Gastrocnemius medialis (tissue), 4 donors: ENCODE data around the gene PPM1J. TPM values are rescaled to one million over a fixed set of nuclear protein-coding genes. Genes with fewer than 3 reads are reported as not detected.

Source experiments
- ATAC-seq, 2 donors: fragments of 150-250 bp; one replicate each; pipeline ENCODE4 v1.9.1; 2016
- DNase-seq, 2 donors: peaks; one replicate each; pipeline ENCODE4 v3.0.0-alpha.2; 2019
- H3K27ac ChIP-seq, 4 donors: fragments of 200-600 bp; sonication (generic); 1 replicate in 1 of 4; 2 replicates in 3 of 4; pipeline ENCODE4 v1.5.1; 2016 to 2018; ENCODE audit warnings: mild to moderate bottlenecking in 2 of 4, moderate library complexity in 1 of 4
- H3K27me3 ChIP-seq, 3 donors: fragments of 200-600 bp; sonication (generic) in 2 of 3; 1 replicate in 1 of 3; 2 replicates in 2 of 3; pipeline versions ENCODE4 v1.5.1 to v1.6.0; 2016 to 2019; ENCODE audit warnings: mild to moderate bottlenecking in 1 of 3, moderate library complexity in 1 of 3
- H3K36me3 ChIP-seq, 2 donors: fragments of 200-600 bp; sonication (generic) in 1 of 2; one replicate each; pipeline ENCODE4 v1.5.1; 2017 to 2018
- H3K4me1 ChIP-seq, 2 donors: fragments of 200-600 bp; sonication (generic) in 1 of 2; one replicate each; pipeline ENCODE4 v1.5.1; 2016 to 2017; ENCODE audit warnings: mild to moderate bottlenecking in 2 of 2
- H3K4me3 ChIP-seq, 4 donors: fragments of 200-600 bp; sonication (generic) in 3 of 4; 1 replicate in 1 of 4; 2 replicates in 3 of 4; pipeline ENCODE4 v1.5.1; 2016 to 2019; ENCODE audit warnings: mild to moderate bottlenecking in 2 of 4
- H3K9me3 ChIP-seq, 3 donors: fragments of 200-600 bp; sonication (generic) in 2 of 3; 1 replicate in 1 of 3; 2 replicates in 2 of 3; pipeline ENCODE4 v1.5.1; 2016 to 2019
- POLR2A ChIP-seq, 2 donors: fragments of 450-650 bp; IDR thresholded peaks; one replicate each; pipeline ENCODE4 v1.6.1; 2017; ENCODE audit warnings: antibody characterized with exemption in 2 of 2, mild to moderate bottlenecking in 2 of 2, moderate library complexity in 2 of 2
- in situ Hi-C, 4 donors: fragments of 200-750 bp; cut with MboI; loops; one replicate each; pipeline versions ENCODE4 v1.15.0 to v1.8.0; 2017; ENCODE audit warnings: low sequenced_read_pairs in 4 of 4
- intact Hi-C: fragments of 100-400 bp; cut with DNase I; formaldehyde crosslinking; loops from one replicate; pipeline ENCODE4 v1.15.1; 2023; ENCODE audit warnings: low total_unique reads
- total RNA-seq, 4 donors: library from RNA; depleted of rRNA; stranded (reverse); fragments of >200 nt; gene quantifications; one replicate each; pipeline versions ENCODE4 v1.1.0 to v1.2.3, GENCODE V29; 2016
- TF ChIP-seq, protein P1 (sequence below), 5 experiments: fragments of 450-650 bp in 3 of 5; fragments of 200-600 bp in 2 of 5; sonication (generic) in 2 of 5; IDR thresholded peaks in 4 of 5; conservative IDR thresholded peaks in 1 of 5; 1 replicate in 4 of 5; 2 replicates in 1 of 5; pipeline ENCODE4 v1.5.1; 2016 to 2019; ENCODE audit warnings: antibody characterized with exemption in 5 of 5, mild to moderate bottlenecking in 3 of 5, moderate library complexity in 3 of 5

Gene PPM1J
- total RNA-seq, 4 donors from 2014 or later = 4.2 to 5.4 (median 4.8) TPM

- H3K4me3 ChIP-seq = no peak overlapping the region
- peaks cover 0 to 8% of the 10 kb centered on the region in 2 donors for H3K4me1 ChIP-seq
- no peaks in the 10 kb centered on the region for H3K9me3 ChIP-seq
- H3K27me3 ChIP-seq = no peaks in the 10 kb centered on the region
- H3K36me3 ChIP-seq = peaks cover 0 to 10% of the 10 kb centered on the region in 2 donors
- TF ChIP-seq, protein P1, sequence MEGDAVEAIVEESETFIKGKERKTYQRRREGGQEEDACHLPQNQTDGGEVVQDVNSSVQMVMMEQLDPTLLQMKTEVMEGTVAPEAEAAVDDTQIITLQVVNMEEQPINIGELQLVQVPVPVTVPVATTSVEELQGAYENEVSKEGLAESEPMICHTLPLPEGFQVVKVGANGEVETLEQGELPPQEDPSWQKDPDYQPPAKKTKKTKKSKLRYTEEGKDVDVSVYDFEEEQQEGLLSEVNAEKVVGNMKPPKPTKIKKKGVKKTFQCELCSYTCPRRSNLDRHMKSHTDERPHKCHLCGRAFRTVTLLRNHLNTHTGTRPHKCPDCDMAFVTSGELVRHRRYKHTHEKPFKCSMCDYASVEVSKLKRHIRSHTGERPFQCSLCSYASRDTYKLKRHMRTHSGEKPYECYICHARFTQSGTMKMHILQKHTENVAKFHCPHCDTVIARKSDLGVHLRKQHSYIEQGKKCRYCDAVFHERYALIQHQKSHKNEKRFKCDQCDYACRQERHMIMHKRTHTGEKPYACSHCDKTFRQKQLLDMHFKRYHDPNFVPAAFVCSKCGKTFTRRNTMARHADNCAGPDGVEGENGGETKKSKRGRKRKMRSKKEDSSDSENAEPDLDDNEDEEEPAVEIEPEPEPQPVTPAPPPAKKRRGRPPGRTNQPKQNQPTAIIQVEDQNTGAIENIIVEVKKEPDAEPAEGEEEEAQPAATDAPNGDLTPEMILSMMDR (IDR thresholded peaks at IDR 0.05 in 4 of 5, conservative IDR thresholded peaks at IDR 0.05 in 1 of 5) = no peak
- no peak for TF ChIP-seq POLR2A (IDR thresholded peaks at IDR 0.05)
- in situ Hi-C loops (no loop called here), intact Hi-C loops (no loop called here)
- ATAC-seq (no peak), DNase-seq (no peak)
- H3K27ac ChIP-seq = no peak overlapping the region
Measured at GRCh38 chr1:112687361-112687760, 27.8 kb downstream of the PPM1J start.

DNA sequence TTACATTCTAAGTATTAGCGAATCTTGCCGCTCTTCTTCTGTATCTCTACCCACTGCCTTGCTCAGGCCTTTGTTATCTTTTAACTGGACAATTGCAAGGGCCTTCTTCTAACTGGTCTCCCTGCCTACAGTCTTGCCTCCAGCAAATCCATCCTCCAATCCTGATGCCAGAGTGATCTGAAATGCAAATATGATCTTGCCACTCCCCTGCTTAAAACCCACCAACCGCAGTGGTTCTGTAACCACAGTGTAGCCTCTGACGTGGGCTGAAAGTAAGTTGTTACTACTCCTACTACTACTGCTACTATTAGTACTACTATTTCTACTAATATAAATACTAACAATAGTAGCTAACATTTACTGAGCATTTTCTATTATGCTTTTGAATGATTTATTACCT lies 28.3 kb downstream of the PPM1J start:
- Histone ChIP-seq H3K9me3 (no peaks in the 10 kb centered on the region), H3K4me1 (peaks cover 0 to 8% of the 10 kb centered on the region in 2 donors), H3K4me3 (no peak overlapping the region), H3K27me3 (no peaks in the 10 kb centered on the region), H3K27ac (no peak overlapping the region), H3K36me3 (peaks cover 0 to 5% of the 10 kb centered on the region in 2 donors)
- in situ Hi-C loops = no loop called here
- no peak for DNase-seq
- TF ChIP-seq POLR2A (IDR thresholded peaks at IDR 0.05) = no peak
- TF ChIP-seq, protein P1 (IDR thresholded peaks at IDR 0.05 in 4 of 5, conservative IDR thresholded peaks at IDR 0.05 in 1 of 5) = no peak
- no peak for ATAC-seq
- intact Hi-C loops = no loop called here

DNA sequence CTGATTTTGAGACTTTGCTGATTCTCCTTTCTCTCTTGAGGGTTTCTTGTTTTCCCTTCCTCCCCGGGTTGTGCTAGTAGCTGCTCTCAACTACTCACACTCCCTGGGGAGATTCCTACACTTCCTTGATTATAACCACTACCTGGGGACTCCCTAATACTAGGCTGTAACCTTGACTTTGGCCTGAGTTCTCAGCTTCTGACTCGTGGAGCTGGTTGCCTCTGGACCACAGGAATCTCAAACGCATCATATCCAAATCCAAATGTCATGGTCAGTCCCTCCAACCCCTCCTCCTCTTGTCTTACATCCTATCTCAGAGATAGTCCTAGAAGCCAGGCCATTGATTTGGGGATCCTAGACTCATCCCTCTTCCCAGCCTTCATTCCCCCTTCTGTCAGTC lies 28.7 kb downstream of the PPM1J start:
- Histone ChIP-seq H3K9me3 (no peaks in the 10 kb centered on the region), H3K4me3 (no peak overlapping the region), H3K36me3 (peaks cover 0 to under 1% of the 10 kb centered on the region in 2 donors), H3K27me3 (no peaks in the 10 kb centered on the region), H3K4me1 (peaks cover 0 to 8% of the 10 kb centered on the region in 2 donors), H3K27ac (no peak overlapping the region)
- ATAC-seq (no peak), DNase-seq (no peak)
- in situ Hi-C loops (no loop called here), intact Hi-C loops (no loop called here)
- TF ChIP-seq, protein P1 (IDR thresholded peaks at IDR 0.05 in 4 of 5, conservative IDR thresholded peaks at IDR 0.05 in 1 of 5) = no peak
- TF ChIP-seq POLR2A (IDR thresholded peaks at IDR 0.05) = no peak

DNA sequence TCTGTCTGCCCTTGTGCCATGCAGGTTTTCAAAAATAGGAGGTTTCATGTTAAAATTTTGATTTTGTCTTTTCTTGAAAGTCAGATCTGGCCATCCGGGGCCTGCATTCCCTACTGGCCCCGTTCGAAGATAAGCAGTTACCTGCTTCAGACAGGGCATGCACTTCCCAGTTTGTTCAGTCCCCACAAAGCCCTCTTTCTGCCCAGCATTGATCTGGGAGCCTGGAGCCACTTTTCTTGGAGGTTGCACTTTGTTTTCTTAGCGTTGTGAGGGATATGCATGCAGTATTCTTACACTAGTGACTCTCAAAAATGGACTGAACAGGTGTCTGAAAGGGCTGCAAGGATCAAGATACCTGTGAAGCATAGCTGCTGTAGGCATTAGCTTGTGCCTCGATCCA lies 29.2 kb downstream of the PPM1J start:
- in situ Hi-C loops (no loop called here), intact Hi-C loops (no loop called here)
- Histone ChIP-seq H3K27ac (no peak overlapping the region), H3K4me3 (no peak overlapping the region), H3K9me3 (no peaks in the 10 kb centered on the region), H3K27me3 (no peaks in the 10 kb centered on the region), H3K36me3 (no peaks in the 10 kb centered on the region), H3K4me1 (peaks cover 0 to 8% of the 10 kb centered on the region in 2 donors)
- no peak for ATAC-seq
- no peak for TF ChIP-seq POLR2A (IDR thresholded peaks at IDR 0.05)
- TF ChIP-seq, protein P1 (IDR thresholded peaks at IDR 0.05 in 4 of 5, conservative IDR thresholded peaks at IDR 0.05 in 1 of 5) = no peak
- DNase-seq = no peak

GRCh38 chr1:112678605-112679004 lies 36.5 kb downstream of the PPM1J start:
- Histone ChIP-seq H3K27me3 (no peaks in the 10 kb centered on the region), H3K4me3 (no peak overlapping the region), H3K36me3 (no peaks in the 10 kb centered on the region), H3K4me1 (peaks cover 11 to 14% of the 10 kb centered on the region in 2 donors), H3K27ac (peak overlapping the region in 2 of 4 donors; percentile 6 to 22), H3K9me3 (no peaks in the 10 kb centered on the region)
- in situ Hi-C loops (no loop called here), intact Hi-C loops (no loop called here)
- ATAC-seq (no peak), DNase-seq (no peak)
- TF ChIP-seq POLR2A (IDR thresholded peaks at IDR 0.05) = no peak
- TF ChIP-seq, protein P1 (IDR thresholded peaks at IDR 0.05 in 4 of 5, conservative IDR thresholded peaks at IDR 0.05 in 1 of 5) = no peak
